Thoracic aorta endothelial cell (primary cell): ENCODE data around the gene FATE1. TPM values are rescaled to one million over a fixed set of nuclear protein-coding genes. Genes with fewer than 3 reads are reported as not detected.

ENCODE experiments used
- total RNA-seq: library from RNA; depleted of rRNA; stranded (reverse); fragments of >200 nt; gene quantifications from 2 replicates; pipeline ENCODE4 v1.2.3, GENCODE V29; 2012

FATE1 gene, protein sequence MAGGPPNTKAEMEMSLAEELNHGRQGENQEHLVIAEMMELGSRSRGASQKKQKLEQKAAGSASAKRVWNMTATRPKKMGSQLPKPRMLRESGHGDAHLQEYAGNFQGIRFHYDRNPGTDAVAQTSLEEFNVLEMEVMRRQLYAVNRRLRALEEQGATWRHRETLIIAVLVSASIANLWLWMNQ
- not detected in 2 replicates for total RNA-seq

DNA sequence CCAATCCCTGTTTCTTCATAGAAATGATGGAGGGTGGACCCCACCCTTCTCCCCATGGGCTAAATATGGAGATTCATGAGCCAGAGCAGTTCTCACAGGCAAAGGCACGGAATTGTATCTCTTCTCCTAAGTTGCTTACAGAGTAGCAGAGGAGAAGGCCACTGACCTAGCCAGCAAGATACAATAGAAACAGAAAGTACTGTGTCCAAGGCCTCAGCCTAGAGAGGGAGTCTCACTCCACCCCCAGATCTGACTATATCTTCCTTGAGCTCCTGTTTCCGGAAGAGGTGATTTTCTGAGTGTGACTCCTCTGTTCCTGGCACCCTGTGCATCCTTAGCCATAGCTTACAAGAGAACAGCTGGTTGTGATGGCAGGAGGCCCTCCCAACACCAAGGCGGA, at the start of gene FATE1:
FATE1 (plus strand) TSS at position 284 of the 400 bp plus-strand sequence; CDS start at position 369, 85 bp downstream.

DNA sequence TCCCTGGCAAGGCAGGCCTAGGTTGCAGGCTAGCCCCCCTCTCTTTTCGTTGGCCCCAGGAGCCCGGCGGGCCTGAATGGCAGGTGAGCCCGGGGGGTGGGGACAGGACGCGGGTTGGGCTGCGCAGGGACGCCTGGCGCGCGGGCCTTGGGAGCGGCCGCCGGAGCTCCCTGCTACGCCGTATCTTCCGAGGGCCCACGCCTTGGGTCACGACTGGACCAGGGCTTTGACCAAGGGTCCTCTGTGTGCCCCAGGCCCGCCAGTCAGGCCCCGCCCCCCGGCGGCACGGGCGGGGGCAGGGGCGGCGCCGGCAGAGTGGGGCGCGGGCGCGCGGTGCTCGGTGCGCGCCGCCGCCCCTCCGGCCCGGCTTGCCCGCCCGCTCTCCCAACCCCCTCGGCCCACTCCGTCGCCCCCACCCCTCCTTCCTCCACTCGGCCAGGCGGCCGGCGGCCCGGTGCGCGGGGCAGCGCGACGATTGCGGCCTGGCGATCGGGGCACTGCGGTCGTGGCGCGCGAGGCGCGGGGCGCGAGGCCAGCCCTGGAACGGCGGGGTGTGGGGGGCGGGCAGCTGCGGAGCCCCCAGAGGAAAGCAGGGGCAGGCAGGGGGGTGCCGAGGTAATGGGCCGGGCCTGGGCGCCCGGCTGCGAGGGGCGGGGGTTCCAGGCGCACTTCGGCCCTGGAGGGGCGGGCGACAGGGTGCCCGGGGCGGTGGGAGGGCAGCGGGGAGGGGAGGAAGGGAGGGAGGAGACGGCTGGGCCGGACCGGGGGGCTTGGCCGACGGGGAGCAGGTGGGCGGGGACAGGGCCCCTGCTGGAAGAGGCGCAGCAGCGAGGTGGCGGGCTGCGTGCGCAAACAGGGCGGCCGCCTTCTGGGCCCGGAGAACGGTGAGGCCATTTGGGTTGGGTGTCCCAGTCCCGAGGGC, 20.9 kb upstream of the FATE1 start, which contains the start of gene PRRG3:
PRRG3 (plus strand) TSS at position 798 of the 922 bp plus-strand sequence. CDS start 3,357 bp downstream, outside the sequence.

DNA sequence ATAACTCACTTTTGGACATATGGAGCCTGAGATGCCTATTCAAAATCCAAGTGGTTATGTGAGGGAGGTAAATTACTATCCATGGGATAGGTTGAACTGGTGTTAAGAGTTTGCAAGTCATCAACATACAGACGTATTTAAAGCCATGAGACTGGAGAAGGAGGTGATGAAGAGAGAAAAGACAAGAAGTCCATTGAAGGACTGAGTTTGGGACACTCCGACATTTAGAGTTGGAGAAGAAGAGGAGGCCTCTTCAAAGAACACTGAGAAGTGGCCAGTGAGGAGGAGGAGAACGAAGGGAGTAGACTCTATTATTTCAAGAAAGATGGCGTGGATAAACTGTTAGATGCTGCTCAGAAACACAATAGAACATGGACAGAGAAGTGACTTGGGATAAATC, 18.6 kb downstream of the FATE1 start, which contains the start of gene CNGA2:
CNGA2 (plus strand) TSS at position 301 of the 400 bp plus-strand sequence. CDS start 3,738 bp downstream, outside the sequence.

Other genes starting within 250 kb of the FATE1 start
- gene PASD1, start 152.4 kb upstream of the FATE1 start, total RNA-seq: not detected in 2 replicates
- not detected in 2 replicates for gene PRRG3, start 20.6 kb upstream of the FATE1 start, total RNA-seq
- gene CNGA2, start 18.7 kb downstream of the FATE1 start, total RNA-seq: not detected in 2 replicates
- gene MAGEA4, start 196.9 kb downstream of the FATE1 start, total RNA-seq: not detected in 2 replicates